ENCODE data around the gene IFI6.

- no peak for TF ChIP-seq CTCF (conservative IDR thresholded peaks at IDR 0.05)
- no peak for TF ChIP-seq EZH2 (IDR thresholded peaks at IDR 0.05; ENCODE audit: low read depth)
Measured at GRCh38 chr1:27648602-27649305, 23.2 kb downstream of the IFI6 start.

All from PC-9 (cell line).